Cardiac fibroblast (primary cell): ENCODE data around the gene COA1.
A peak's percentile ranks its signal among the peaks of the same experiment; 100 is the strongest.

Experiments used
- DNase-seq, 2 donors: peaks; one replicate each; pipeline versions ENCODE4 v3.0.0 to v3.0.0-alpha.2; 2010; ENCODE audit warnings: low read depth in 2 of 2
- H3K4me3 ChIP-seq, 2 donors: replicated peaks in 1 of 2; 1 replicate in 1 of 2; 2 replicates in 1 of 2; pipeline ENCODE4 v1.5.1; 2011; ENCODE audit warnings: low read depth in 2 of 2, low read length in 2 of 2, mild to moderate bottlenecking in 2 of 2, moderate library complexity in 1 of 2
- TF ChIP-seq, protein P1 (sequence below): IDR thresholded peaks from one replicate; pipeline ENCODE4 v1.5.1; 2011; ENCODE audit warnings: low read depth, mild to moderate bottlenecking, low read length, inconsistent platforms

The COA1 gene

DNA sequence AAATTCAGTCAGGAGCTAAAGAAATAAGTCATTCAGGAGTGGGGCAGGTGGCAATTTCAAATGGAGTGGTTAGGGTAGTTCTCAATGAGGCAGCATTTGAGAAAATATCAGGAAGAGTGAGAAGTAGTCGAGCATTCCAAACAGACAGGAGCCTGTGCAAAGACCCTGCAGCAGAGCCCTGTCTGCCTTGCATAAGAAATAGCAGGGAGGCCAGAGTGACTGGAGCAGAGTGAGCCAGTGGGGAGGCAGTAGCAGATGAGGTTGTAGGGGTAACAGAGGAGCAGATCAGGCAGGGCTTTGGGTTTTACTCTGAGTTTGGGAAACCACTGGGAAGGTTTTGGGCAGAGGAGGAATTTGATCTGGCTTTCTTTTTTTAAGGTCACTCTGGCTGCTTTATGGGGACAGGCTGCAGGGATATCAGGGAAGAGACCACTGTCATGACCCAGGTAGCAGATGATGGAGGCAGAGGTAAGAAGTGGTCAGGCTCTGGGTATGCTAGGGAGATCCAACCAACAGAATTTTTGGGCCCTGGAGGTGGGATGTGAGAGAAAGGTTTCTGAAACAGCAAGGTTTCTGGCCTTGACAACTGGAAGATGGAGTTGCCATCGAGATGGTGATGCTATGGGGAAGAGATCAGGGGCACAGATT, 27.9 kb upstream of the COA1 start:
- H3K4me3 ChIP-seq, result no peak overlapping the region
- TF ChIP-seq, protein P1, sequence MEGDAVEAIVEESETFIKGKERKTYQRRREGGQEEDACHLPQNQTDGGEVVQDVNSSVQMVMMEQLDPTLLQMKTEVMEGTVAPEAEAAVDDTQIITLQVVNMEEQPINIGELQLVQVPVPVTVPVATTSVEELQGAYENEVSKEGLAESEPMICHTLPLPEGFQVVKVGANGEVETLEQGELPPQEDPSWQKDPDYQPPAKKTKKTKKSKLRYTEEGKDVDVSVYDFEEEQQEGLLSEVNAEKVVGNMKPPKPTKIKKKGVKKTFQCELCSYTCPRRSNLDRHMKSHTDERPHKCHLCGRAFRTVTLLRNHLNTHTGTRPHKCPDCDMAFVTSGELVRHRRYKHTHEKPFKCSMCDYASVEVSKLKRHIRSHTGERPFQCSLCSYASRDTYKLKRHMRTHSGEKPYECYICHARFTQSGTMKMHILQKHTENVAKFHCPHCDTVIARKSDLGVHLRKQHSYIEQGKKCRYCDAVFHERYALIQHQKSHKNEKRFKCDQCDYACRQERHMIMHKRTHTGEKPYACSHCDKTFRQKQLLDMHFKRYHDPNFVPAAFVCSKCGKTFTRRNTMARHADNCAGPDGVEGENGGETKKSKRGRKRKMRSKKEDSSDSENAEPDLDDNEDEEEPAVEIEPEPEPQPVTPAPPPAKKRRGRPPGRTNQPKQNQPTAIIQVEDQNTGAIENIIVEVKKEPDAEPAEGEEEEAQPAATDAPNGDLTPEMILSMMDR, result no peak
- no peak for DNase-seq

DNA sequence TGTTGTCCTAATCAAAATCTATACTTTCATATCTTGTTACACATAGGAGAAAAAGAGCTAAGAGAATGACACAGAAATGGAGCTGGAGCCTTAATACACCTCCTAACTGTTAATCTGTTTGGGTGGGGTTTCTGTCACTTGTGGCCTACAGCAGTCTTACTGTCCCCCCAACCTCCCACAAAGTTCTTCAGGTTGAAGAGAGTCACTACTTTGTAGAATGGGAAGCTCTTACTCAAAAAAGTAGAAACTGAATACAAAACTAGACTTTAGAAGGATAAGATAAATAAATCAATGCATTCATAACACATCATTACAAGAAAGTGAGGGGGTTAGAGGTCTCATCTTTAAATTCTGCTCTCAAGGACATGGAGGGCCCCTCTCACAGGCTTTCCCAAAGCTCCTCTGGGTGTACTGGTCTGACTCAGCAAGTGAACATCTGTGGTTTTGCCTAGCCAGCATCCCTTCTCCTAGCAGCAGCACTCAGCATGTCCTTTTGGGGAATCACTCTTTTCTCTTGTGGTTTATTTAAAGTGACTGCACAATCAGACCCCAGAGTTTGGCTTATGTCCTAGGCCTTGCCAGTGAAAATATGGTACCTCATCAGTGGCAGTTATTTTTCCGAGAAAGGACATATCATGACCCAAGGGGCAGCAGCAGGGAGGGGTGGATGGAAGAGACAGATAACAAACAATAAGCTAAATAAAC, 27.2 kb upstream of the COA1 start:
- TF ChIP-seq, protein P1, result no peak
- peak; percentile 57 to 74 for DNase-seq
- no peak overlapping the region for H3K4me3 ChIP-seq

DNA sequence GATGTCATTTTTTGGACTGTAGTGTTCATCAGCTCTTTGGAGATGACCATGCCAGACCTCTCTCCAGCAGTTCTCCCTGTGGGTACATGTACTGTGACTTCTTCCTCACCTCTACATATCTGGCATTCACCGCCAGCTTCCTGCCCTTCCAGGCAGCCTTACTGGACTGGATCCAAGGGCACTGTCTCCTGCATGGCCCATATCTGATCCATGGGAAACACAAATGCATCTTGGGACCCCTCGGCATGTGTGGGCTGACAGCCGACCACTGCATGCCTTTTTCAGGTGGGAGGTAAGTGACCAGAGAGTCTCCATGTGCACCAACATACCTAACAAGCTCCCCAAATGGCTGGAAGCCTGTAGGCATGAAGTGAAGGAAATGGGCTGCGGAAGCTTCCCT, 25.3 kb upstream of the COA1 start:
- DNase-seq, result no peak
- H3K4me3 ChIP-seq, result no peak overlapping the region
- TF ChIP-seq, protein P1, result no peak

DNA sequence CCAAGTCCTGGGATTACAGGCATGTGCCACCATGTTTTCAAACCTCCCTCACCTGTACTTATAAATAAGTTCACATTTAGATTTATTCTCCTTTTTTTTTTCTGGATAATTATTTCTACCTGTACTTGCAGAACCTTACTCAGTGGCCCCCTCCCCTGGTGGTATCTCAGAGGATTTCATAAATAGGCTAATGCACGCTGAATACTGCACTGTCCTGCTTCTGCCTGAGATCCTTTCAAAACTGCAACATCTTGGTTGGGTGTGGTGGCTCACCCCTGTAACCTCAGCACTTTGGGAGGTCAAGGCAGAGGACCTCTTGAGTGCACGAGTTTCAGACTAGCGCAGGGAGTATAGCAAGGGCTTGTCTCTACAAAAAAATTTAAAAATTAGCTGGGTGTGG, 24.5 kb upstream of the COA1 start:
- TF ChIP-seq, protein P1, result no peak
- DNase-seq, result no peak
- H3K4me3 ChIP-seq, result no peak overlapping the region

DNA sequence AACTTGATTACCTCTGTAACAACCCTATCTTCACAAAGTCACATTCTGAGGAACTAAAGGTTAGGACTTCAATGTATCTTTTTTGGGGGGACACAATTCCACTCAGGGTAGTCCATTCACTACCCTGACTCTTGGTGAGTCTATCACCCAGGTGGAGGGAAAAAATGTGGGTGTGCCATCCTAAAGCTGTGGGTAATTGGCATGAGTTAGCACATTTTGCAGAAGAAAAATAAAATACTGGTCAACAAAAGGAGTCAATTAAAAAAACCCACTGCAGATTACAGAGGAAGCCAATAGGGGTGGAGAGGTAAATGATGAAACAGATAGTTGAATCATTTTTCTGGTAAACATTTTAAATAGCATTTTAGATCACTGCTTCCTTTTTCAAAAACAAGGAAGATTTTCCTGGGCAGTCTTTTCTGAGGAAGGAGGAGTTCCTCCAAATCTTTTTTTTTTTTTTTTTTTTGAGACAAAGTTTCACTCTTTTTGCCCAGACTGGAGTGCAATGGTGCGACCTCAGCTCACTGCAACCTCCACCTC, 24.0 kb upstream of the COA1 start:
- DNase-seq, result no peak
- TF ChIP-seq, protein P1, result no peak
- H3K4me3 ChIP-seq, result no peak overlapping the region

DNA sequence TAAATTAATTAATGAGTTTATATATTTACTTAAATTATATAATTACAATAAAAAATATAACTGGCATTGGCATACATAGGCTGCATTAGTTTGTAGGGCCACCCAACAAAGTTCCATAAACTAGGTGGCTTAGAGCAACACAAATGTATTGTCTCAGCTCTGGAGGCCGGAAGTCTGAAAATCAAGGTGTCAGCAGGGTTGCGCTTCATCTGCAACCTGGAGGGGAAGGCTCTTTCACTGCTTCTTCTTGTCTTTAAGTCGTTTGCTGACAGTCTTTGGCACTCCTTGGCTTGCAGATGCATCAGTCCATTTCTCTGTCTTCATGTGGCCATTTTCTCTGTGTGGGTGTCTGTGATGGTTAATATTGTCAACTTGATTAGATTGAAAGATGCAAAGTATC, 23.1 kb upstream of the COA1 start:
- TF ChIP-seq, protein P1, result no peak
- DNase-seq, result no peak
- no peak overlapping the region for H3K4me3 ChIP-seq
